ENCODE data around the gene RNF180.
A peak's percentile ranks its signal among the peaks of the same experiment; 100 is the strongest.

Gene RNF180, protein sequence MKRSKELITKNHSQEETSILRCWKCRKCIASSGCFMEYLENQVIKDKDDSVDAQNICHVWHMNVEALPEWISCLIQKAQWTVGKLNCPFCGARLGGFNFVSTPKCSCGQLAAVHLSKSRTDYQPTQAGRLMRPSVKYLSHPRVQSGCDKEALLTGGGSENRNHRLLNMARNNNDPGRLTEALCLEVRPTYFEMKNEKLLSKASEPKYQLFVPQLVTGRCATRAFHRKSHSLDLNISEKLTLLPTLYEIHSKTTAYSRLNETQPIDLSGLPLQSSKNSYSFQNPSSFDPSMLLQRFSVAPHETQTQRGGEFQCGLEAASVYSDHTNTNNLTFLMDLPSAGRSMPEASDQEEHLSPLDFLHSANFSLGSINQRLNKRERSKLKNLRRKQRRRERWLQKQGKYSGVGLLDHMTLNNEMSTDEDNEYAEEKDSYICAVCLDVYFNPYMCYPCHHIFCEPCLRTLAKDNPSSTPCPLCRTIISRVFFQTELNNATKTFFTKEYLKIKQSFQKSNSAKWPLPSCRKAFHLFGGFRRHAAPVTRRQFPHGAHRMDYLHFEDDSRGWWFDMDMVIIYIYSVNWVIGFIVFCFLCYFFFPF

DNA sequence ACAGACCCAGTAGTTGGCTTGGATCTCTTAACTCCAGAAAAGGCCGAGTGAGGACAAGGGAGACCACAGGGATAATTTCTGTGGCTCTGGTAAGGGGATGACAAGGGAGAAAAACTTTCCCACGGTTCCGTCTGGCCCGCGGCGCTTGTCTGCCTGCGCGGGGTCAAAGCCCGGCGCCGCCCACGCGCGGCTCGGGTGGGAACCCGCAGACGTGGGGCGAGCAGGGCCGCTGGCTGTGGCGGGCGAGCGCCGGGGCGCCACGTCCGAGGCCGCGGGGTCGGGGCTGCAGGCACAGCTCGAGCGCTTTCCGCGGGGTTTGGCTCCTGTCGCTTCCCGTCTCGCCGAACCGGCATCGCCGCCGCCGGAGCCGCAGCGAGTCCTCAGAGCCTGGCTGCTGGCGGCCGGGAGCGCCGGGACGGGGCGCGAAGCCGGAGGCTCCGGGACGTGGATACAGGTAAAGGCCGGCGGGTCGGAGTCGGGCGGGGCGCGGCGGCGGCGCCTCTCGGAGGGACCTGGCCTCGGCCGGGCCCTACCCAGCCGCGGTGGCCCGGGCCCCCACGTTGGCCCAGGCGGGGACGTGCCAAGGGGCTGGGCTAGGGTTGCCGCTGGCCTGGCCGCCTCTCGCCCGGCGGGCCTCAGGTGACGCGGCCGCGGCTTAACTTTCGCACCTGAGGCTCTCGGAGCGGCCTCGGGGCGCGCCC lies at the start of gene RNF180:
Gene RNF180 (plus strand): TSS at position 344 of the 701 bp plus-strand sequence. CDS start 34,965 bp downstream, outside the sequence.
- FAIRE-seq, result no peak
- peak; percentile 8 for DNase-seq (ENCODE audit: insufficient read length, low spot score)

DNA sequence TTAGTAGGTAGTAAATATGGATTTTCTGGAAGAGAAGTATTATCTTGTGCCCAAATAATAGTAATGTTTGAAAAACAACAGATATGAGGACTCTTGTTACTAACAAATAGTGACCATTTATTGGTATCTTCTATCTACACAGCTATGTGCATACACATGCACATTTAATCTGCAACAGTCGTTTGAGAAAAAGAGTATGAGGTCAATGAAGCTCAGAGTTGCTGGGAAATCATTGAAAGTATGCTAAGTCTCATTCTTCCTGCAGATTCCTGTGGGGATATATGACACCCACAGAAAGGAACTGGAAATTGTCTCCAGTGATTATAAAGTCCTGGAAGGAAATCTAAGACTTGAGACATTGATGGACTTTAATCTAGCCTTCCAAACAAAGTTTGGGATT lies 40.1 kb upstream of the RNF180 start:
- FAIRE-seq (no peak), DNase-seq (ENCODE audit: insufficient read length, low spot score) (no peak)

DNA sequence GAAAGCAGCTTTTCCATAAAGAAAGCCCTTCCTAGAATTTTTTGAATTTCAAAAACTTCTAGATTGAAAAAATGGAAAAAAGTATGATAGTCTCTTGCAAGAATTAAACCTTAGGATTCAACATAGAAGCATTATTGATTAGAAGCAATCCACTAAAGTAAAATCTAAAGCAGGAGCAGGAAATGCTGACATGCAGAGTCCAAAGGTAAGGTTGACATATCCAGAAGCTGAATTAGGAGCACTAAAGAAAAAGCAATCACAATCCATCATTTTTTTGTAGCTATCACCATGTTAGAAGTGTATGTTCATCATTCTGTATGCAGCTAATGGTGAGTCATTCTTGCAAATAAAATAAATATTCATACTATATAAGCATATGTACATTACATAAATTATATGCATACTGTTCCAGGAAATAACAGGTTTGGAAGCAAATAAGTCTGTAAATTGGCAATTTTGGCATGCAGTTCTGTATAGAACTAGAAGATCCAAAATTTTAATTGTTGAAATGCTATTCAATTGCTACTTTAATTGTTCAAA lies 39.4 kb upstream of the RNF180 start:
- no peak for FAIRE-seq
- no peak for DNase-seq (ENCODE audit: insufficient read length, low spot score)

DNA sequence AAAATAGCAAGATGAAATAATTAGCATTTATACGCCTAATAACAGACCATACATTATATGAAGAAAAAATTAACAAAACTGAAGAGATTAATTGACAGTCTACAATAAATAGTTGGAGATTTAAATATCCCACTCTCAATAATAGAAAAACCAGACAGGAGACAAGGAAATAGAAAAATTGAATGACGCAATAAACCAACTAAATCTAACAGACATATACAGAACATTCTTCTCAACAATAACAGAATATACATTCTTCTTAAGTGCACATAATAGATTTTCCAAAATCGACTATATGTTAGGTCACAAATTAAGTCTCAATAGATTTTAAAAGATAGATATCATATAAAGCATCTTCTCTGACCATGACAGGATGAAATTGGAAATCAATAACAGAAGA lies 25.6 kb upstream of the RNF180 start:
- DNase-seq (ENCODE audit: insufficient read length, low spot score) (no peak), FAIRE-seq (no peak)

DNA sequence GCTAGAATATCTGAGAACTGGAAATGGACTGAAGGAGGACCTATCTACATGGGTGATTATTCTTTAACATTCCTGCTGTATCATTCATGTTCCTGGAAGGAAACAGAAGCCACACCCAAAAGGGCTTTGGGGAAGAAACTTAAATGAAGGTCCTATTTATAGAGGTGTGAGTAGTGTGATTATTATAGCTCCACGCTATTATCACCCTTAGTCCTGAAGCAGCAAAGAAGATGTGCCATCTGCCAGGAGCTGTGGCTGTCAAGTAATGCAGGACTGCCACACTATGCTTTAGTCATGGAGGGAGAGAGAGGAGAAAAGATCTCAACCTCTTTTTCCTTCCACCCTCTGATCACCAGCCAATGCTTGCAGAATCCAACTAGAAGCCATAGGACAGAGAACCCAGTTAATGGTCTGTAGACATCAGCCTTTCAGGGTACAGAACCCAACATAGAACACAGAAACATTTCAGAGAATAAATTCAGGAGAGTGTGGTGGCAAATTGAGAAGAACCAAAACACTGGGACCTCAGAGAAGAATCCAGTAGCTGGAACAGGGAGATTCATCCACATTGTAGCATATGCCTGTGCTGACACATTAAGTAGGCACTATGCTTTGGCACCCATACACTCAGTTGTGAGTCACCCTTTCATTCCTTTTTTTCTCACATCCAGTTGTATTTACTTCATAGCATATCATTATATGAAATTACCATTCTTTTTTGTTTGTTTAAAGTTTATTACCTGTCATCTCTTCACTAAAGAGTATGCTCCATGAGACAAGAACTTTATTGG lies 21.0 kb upstream of the RNF180 start:
- FAIRE-seq (no peak), DNase-seq (ENCODE audit: insufficient read length, low spot score) (no peak)

DNA sequence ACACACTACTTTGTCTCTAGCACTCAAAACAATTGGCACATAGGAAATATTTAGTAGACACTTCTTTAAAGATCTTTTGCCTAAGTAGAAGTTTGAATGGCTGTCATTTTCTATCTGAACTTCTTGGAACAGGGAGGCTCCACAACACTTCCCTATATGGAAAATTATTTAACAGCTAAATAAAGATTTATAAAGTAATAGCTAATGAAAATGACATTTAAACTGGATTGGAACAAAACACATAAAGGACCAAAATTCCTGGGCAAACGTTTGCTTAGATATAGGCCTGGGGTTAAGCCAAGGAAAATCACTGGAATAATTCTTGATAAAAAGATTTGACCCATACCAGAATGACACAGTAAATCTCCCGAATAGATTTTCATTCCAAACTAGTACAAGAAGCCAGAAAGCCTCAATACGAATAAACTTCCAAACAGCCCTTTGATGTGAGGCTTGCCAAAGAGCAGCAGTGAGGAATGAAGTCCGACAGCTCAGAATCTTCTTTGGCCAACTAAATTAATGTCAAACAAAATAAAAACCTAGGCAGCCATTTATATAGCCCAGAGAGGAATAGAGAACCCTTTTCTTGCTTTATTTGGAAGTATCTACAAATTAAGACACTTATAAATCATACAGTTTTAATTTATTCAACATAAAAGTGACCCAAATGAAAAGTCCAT lies 20.3 kb upstream of the RNF180 start:
- no peak for FAIRE-seq
- DNase-seq (ENCODE audit: insufficient read length, low spot score), result no peak

DNA sequence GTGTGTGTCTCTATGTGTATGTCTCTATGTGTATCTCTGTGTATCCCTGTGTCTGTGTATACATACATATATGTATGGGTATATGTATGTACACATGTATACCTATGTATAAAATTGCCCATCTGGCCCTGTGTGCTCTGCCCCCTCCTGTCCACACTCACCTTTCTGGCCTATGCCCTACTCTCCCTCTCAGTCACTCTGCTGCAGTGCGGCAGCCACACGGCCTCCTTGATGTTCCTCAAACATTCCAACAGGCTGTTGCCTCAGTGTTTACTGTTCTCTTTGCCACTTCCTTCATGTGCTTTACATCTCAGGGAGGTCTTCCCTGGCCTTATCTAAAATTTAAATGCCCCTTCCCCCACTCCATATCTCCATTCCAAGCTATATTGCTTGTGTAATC lies 18.3 kb upstream of the RNF180 start:
- DNase-seq (ENCODE audit: insufficient read length, low spot score), result no peak
- no peak for FAIRE-seq

DNA sequence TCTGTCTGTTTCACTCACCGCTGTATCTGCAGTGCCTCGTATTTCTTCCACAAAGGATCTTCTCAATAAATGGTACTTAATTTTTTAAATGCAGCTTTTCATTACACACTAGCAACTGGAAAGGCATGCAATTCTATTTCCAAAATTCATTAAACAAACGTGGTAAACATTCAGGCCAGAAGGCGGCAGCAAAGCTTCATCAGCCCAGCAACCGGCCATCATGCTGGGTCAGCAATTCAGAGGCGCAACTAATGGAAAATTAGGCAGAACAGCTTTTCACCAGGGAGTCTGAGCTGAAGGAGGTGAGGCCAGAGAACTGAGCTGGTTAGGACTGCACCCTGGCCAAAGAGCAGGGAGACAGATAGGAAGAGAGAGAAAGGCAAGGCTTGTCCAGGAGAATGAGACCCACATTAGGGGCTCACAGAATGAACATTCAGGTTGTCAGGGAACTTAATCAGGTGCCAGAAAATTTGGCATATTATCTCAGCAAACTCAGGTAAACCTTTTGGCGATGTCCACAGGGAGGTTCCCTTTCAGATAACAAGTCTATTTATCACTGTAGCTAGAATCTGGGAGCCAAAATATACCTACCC lies 17.7 kb upstream of the RNF180 start:
- DNase-seq (ENCODE audit: insufficient read length, low spot score) (peak; percentile 34), FAIRE-seq (no peak)

DNA sequence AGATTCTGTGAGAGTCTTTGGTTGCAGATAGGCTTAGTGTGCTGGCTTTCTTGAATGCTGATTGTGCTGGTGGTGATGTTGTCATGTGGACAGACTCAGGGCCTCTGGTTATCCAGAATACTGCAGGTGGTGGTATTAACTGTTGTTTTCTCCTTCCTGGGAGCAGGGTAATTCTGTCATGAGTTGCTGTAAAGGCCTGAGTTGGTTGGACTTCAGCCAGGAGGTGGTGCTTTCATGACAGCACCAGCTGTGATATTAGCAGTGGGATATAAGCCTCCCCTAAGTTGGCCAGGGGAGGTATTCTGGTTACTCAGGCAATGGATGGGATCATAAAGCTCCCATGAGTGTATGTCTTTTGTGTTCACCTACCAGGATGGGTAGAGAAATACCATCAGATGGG lies 16.4 kb upstream of the RNF180 start:
- FAIRE-seq (no peak), DNase-seq (ENCODE audit: insufficient read length, low spot score) (no peak)

DNA sequence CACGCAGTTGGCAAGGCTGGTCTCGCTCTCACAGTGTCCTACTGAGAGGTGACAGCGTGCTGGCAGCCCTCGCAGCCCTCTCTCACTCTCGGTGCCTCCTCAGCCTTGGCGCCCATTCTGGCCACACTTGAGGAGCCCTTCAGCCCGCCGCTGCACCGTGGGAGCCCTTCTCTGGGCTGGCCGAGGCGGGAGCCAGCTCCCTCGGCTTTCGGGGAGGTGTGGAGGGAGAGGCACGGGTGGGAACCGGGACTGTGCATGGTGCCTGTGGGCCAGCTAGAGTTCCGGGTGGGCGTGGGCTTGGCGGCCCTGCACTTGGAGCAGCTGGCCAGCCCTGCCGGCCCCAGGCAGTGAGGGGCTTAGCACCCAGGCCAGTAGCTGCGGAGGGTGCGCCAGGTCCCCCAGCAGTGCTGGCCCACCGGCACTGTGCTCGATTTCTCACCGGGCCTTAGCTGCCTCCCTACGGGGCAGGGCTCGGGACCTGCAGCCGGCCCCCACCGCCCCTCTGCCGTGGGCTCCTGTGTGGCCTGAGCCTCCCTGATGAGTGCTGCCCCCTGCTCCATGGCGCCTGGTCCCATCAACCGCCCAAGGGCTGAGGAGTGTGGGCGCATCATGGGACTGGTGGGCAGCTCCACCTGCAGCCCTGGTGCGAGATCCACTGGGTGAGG lies 15.7 kb upstream of the RNF180 start:
- FAIRE-seq, result no peak
- DNase-seq (ENCODE audit: insufficient read length, low spot score), result no peak

DNA sequence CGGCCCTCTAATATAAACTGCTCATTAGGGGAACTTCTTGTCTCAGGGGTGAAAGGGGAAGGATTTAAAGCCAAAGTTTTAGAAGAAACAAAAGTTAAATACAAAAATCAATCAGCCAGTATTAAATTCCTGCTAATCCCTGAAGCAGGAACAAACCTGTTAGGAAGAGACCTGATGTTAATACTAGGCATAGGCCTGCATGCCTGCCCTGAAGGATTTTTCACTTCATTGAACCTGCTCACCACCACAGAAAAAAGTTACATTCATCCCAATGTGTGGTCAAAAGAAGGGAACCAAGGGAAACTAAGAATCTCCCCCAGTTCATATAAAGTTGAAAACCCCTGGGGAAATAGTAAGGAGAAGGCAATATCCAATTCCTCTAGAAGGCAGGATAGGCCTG lies 9.4 kb upstream of the RNF180 start:
- FAIRE-seq (no peak), DNase-seq (ENCODE audit: insufficient read length, low spot score) (no peak)

DNA sequence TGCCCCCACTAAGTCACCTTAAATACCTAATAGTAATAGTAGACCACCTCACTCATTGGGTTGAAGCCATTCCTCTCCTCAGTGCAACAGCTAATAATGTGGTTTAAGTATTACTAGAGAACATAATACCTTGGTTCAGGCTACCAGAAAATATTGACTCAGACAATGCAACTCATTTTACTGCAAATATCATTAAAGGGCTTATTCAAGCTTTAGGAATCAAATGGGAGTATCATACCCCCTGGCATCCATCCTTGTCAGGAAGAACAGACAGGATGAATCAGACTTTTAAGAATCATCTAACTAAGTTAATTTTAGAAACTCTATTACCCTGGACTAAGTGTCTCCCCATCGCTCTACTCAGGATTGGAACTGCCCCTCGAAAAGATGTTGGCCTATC lies 6.8 kb upstream of the RNF180 start:
- DNase-seq (ENCODE audit: insufficient read length, low spot score), result no peak
- no peak for FAIRE-seq

DNA sequence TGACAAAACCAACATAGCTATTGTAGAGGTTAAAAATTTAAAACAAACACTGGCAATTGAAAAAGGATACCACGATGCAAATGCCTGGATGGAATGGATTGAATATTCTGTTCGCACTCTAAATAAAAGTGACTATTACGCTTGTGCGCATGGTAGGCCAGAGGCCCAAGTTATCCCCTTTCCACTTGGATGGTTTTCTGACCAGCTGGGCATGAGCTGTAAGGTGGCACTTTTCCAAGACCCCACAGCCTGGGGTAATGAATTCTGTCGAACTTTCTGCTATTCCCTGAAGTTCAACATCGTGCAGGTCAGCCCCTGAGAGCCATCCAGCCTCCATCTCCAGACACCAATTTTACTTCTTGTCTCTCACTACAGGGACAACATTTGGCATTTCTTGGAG lies 5.4 kb upstream of the RNF180 start:
- FAIRE-seq, result no peak
- no peak for DNase-seq (ENCODE audit: insufficient read length, low spot score)

DNA sequence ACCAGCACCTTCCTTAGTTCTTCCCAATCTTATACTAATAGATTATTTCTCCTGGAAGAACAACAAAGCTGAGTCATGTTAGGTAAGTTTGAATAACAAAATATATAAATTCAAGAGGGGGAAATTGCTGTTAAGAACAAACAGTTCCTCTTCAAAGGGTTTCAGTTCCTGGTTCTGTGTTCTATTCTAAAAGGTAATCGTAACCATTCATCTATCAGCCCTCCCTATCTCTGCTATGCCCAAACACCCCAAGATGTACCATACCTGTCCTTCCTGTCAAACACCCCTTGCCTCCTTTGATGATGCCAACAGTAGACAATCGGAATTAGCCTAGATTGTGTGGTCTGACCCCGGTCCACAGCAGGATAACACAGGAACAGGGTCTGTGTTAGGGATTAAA lies 4.2 kb upstream of the RNF180 start:
- FAIRE-seq (no peak), DNase-seq (ENCODE audit: insufficient read length, low spot score) (no peak)

DNA sequence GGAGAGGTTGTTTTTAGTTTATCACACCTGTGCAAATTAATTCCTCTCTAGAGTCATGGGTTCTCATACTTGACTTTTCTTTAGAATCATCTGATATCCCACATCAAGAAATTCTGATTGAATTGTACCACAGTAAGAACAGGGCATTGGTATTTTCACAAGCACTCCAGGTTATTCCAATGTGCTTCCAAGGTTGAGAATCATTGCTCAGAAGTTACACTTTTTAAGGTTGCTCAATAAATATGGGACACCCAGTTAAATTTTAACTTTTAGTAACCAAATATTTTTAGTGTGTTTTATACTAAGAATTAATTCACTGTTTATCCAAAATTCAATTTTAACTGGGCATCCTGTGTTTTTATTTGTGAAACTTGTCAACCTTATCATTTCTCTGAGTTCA lies 2.5 kb upstream of the RNF180 start:
- DNase-seq (ENCODE audit: insufficient read length, low spot score) (no peak), FAIRE-seq (no peak)

DNA sequence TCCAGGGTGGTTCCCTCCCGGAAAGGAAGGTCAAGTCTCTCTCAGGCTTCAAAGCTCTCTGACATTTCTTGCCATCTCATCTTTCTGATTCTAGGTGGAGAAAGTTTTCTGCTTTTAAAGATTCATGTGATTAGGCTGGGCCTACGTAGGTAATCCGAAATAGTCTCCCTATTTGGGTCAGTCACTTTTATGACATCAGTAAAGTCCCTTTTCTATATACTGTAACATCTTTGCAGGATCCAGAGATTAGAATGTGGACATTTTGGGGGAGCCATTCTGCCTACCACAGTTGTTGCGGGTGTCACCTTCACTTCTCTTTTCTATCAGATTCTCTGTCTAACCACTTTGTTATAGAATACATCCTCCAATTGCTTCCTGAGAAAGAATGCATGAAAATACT lies 1.9 kb upstream of the RNF180 start:
- no peak for FAIRE-seq
- no peak for DNase-seq (ENCODE audit: insufficient read length, low spot score)

DNA sequence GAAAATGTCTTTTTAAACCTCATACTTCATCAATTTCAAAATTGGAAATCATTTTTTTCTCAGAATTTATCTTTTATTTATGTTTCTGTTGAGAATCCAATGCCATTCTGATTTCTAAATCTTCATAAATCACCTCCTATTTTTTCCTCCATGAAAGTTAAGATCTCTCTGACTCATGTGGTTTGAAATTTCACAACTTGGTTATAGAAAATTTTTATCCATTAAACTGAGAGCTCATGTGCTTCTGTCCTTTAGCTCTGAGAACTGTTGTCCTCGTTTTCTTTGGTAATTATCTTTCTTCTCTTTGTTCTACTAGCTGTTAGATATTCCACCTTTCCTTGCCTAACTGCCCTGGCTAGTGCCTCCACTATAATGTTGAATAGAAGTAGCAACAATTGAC lies 1.5 kb upstream of the RNF180 start:
- FAIRE-seq, result no peak

DNA sequence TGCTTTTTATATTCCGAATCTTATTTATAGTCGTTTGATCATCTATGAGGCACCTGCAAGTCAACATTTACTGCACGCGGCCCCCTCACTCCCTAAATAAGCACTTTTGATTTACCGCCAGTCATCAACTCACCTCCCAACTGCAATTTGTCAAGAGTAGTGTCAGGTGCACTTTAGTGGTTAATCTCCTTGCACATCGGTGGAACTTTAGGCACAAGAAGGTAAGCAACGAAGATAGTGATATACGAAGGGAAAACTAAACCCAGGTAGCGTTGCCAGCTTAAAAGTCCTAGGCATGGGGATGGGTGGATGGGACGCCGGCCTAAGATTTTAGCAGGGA lies 513 bp upstream of the RNF180 start:
- FAIRE-seq, result no peak

More for the DNA sequence above, 1.5 kb upstream of the RNF180 start:
- DNase-seq (ENCODE audit: insufficient read length, low spot score), result no peak

DNA sequence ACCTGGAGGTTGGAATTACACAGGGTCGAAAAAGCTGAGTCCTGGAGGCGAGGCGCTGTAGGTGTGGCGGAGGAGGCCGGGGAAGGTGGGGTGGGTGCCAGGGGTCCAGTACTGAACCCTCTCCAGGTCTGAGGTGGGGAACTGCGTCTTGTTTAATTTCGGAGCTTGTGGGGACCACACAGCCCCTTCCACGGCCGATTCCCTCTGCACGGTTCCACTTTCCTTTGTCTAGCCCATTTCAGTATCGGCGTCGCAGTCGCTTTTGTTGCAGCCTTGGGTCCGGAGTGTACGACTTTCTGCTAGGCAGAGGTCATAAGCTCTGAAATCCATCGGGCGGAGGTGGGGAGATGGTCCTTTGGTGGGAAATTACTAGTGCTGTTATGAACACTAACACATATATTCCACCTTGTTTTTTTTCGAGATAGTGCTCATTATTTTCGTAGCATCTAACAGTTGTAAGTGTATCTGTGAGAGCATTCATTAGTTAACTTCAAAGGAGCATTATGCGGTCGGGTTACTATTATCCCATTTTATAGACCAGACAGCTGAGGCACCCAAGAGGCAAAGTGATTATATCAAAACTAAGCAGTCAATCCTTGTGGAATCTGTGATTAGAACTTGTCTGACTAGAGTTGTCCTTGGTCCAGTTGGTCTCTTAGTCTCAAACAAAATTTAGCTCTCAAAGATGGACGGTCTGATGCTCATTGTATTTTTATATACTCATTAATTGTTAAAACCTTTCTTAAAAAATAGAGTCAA lies 737 bp downstream of the RNF180 start:
- no peak for DNase-seq (ENCODE audit: insufficient read length, low spot score)
- no peak for FAIRE-seq

More for the DNA sequence above, 513 bp upstream of the RNF180 start:
- DNase-seq (ENCODE audit: insufficient read length, low spot score), result no peak

Measured in HTR-8/SVneo (cell line).